GM12873 (cell line): ENCODE results near the gene STMN1.

Experiments
- CTCF ChIP-seq: IDR thresholded peaks from 2 replicates; pipeline ENCODE4 v1.5.1; 2012; ENCODE audit warnings: low read depth, mild to moderate bottlenecking, moderate library complexity, low read length, control low read depth; ENCODE audit not compliant: insufficient read depth; ENCODE audit errors: missing control alignments

Gene STMN1

GRCh38 chr1:25856856-25857255 is 49.4 kb downstream of the STMN1 start:
- TF ChIP-seq CTCF = no peak

- TF ChIP-seq CTCF = no peak
Measured at GRCh38 chr1:25854554-25854953, 51.7 kb downstream of the STMN1 start.
